GM12878 (cell line): Measurements from ENCODE around the gene NUDT13. TPM values are rescaled to one million over a fixed set of nuclear protein-coding genes. Genes with fewer than 3 reads are reported as not detected.
A peak's percentile ranks its signal among the peaks of the same experiment; 100 is the strongest.

Experiments
- CUX1 ChIP-seq: IDR thresholded peaks from 2 replicates; pipeline ENCODE4 v1.6.1; 2012; ENCODE audit warnings: improper control_type of control experiment, low read depth, low read length; ENCODE audit not compliant: insufficient replicate concordance
- JUNB ChIP-seq: IDR thresholded peaks from 2 replicates; pipeline ENCODE4 v1.6.1; 2016; ENCODE audit warnings: antibody characterized with exemption, mild to moderate bottlenecking
- KLF5 ChIP-seq: fragments of 450-650 bp; IDR thresholded peaks from 2 replicates; pipeline ENCODE4 v1.6.1; 2014; ENCODE audit warnings: mild to moderate bottlenecking; ENCODE audit not compliant: partially characterized antibody
- SREBF1 ChIP-seq: IDR thresholded peaks from 2 replicates; pipeline ENCODE4 v1.6.1; 2012; ENCODE audit warnings: mild to moderate bottlenecking, low read length
- ZSCAN29 ChIP-seq: fragments of 450-650 bp; IDR thresholded peaks from 2 replicates; pipeline ENCODE4 v1.6.1; 2017; ENCODE audit warnings: mild to moderate bottlenecking, moderate library complexity
- polyA plus RNA-seq, 11 experiments: library from polyadenylated mRNA; depleted of rRNA in 4 of 11; unstranded in 6 of 11; stranded (reverse) in 5 of 11; fragments of >200 nt; fragmentation: Nextera tagmentation in 4 of 11; fragmentation: Illumina TruSeq in 1 of 11; extraction: Ambion mirVana in 4 of 11; extraction: Trizol in 1 of 11; gene quantifications; 1 replicate in 1 of 11; 2 replicates in 10 of 11; pipeline versions ENCODE4 v1.2.1 to v1.2.3, GENCODE V29; 2011 to 2016; ENCODE audit warnings: inconsistent platforms in 2 of 11, missing spikeins in 2 of 11, low read depth in 1 of 11
- total RNA-seq, 4 experiments: library from RNA; depleted of rRNA in 3 of 4; stranded (reverse); fragments of >200 nt in 3 of 4; fragmentation: Illumina TruSeq in 1 of 4; extraction: Trizol in 1 of 4; gene quantifications; 2 replicates each; pipeline versions ENCODE4 v1.2.1 to v1.2.3, GENCODE V29; 2013 to 2021
- TF ChIP-seq, protein P1 (sequence below): IDR thresholded peaks from 2 replicates; pipeline ENCODE4 v1.6.1; 2012; ENCODE audit warnings: low read depth, low read length, improper control_type of control experiment
- TF ChIP-seq, protein P2 (sequence below): fragments of 450-650 bp; IDR thresholded peaks from 2 replicates; pipeline ENCODE4 v1.6.1; 2016; ENCODE audit warnings: mild to moderate bottlenecking, moderate library complexity, borderline replicate concordance
- TF ChIP-seq, protein P3 (sequence below): IDR thresholded peaks from 2 replicates; pipeline ENCODE4 v1.6.1; 2012; ENCODE audit warnings: low read depth, low read length, improper control_type of control experiment
- TF ChIP-seq, protein P4 (sequence below): IDR thresholded peaks from 2 replicates; pipeline ENCODE4 v1.6.1; 2011; ENCODE audit warnings: low read depth, mild to moderate bottlenecking, low read length, moderate library complexity, borderline replicate concordance; ENCODE audit errors: extremely low read depth
- TF ChIP-seq, protein P5 (sequence below): fragments of 450-650 bp; IDR thresholded peaks from 2 replicates; pipeline ENCODE4 v1.6.1; 2017; ENCODE audit warnings: mild to moderate bottlenecking, moderate library complexity

Gene NUDT13
- total and polyA plus RNA-seq, 10 of the 15 experiments (the other 5 are each of a cell fraction or from before 2014, with no cell fraction given): 0.72 to 6.1 (median 1.9) TPM

- TF ChIP-seq, protein P1, sequence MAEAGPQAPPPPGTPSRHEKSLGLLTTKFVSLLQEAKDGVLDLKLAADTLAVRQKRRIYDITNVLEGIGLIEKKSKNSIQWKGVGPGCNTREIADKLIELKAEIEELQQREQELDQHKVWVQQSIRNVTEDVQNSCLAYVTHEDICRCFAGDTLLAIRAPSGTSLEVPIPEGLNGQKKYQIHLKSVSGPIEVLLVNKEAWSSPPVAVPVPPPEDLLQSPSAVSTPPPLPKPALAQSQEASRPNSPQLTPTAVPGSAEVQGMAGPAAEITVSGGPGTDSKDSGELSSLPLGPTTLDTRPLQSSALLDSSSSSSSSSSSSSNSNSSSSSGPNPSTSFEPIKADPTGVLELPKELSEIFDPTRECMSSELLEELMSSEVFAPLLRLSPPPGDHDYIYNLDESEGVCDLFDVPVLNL: no peak
- no peak for TF ChIP-seq ZSCAN29
- TF ChIP-seq, protein P2, sequence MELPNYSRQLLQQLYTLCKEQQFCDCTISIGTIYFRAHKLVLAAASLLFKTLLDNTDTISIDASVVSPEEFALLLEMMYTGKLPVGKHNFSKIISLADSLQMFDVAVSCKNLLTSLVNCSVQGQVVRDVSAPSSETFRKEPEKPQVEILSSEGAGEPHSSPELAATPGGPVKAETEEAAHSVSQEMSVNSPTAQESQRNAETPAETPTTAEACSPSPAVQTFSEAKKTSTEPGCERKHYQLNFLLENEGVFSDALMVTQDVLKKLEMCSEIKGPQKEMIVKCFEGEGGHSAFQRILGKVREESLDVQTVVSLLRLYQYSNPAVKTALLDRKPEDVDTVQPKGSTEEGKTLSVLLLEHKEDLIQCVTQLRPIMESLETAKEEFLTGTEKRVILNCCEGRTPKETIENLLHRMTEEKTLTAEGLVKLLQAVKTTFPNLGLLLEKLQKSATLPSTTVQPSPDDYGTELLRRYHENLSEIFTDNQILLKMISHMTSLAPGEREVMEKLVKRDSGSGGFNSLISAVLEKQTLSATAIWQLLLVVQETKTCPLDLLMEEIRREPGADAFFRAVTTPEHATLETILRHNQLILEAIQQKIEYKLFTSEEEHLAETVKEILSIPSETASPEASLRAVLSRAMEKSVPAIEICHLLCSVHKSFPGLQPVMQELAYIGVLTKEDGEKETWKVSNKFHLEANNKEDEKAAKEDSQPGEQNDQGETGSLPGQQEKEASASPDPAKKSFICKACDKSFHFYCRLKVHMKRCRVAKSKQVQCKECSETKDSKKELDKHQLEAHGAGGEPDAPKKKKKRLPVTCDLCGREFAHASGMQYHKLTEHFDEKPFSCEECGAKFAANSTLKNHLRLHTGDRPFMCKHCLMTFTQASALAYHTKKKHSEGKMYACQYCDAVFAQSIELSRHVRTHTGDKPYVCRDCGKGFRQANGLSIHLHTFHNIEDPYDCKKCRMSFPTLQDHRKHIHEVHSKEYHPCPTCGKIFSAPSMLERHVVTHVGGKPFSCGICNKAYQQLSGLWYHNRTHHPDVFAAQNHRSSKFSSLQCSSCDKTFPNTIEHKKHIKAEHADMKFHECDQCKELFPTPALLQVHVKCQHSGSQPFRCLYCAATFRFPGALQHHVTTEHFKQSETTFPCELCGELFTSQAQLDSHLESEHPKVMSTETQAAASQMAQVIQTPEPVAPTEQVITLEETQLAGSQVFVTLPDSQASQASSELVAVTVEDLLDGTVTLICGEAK: peak; percentile 97
- TF ChIP-seq JUNB: no peak
- TF ChIP-seq, protein P3, sequence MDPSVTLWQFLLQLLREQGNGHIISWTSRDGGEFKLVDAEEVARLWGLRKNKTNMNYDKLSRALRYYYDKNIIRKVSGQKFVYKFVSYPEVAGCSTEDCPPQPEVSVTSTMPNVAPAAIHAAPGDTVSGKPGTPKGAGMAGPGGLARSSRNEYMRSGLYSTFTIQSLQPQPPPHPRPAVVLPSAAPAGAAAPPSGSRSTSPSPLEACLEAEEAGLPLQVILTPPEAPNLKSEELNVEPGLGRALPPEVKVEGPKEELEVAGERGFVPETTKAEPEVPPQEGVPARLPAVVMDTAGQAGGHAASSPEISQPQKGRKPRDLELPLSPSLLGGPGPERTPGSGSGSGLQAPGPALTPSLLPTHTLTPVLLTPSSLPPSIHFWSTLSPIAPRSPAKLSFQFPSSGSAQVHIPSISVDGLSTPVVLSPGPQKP: peak; percentile 90
- TF ChIP-seq SREBF1: no peak
- peak; percentile 88 for TF ChIP-seq KLF5
- TF ChIP-seq CUX1: no peak
- TF ChIP-seq, protein P4, sequence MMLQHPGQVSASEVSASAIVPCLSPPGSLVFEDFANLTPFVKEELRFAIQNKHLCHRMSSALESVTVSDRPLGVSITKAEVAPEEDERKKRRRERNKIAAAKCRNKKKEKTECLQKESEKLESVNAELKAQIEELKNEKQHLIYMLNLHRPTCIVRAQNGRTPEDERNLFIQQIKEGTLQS: peak; percentile 95
- TF ChIP-seq, protein P5, sequence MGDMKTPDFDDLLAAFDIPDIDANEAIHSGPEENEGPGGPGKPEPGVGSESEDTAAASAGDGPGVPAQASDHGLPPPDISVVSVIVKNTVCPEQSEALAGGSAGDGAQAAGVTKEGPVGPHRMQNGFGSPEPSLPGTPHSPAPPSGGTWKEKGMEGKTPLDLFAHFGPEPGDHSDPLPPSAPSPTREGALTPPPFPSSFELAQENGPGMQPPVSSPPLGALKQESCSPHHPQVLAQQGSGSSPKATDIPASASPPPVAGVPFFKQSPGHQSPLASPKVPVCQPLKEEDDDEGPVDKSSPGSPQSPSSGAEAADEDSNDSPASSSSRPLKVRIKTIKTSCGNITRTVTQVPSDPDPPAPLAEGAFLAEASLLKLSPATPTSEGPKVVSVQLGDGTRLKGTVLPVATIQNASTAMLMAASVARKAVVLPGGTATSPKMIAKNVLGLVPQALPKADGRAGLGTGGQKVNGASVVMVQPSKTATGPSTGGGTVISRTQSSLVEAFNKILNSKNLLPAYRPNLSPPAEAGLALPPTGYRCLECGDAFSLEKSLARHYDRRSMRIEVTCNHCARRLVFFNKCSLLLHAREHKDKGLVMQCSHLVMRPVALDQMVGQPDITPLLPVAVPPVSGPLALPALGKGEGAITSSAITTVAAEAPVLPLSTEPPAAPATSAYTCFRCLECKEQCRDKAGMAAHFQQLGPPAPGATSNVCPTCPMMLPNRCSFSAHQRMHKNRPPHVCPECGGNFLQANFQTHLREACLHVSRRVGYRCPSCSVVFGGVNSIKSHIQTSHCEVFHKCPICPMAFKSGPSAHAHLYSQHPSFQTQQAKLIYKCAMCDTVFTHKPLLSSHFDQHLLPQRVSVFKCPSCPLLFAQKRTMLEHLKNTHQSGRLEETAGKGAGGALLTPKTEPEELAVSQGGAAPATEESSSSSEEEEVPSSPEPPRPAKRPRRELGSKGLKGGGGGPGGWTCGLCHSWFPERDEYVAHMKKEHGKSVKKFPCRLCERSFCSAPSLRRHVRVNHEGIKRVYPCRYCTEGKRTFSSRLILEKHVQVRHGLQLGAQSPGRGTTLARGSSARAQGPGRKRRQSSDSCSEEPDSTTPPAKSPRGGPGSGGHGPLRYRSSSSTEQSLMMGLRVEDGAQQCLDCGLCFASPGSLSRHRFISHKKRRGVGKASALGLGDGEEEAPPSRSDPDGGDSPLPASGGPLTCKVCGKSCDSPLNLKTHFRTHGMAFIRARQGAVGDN: peak; percentile 60
Observed at GRCh38 chr10:73167783-73168464, 57.7 kb downstream of the NUDT13 start, which contains the start of the genes ECD and FAM149B1 (continued).
